ENCODE measurements around the gene YWHAG. TPM values are rescaled to one million over a fixed set of nuclear protein-coding genes. Genes with fewer than 3 reads are reported as not detected.

The YWHAG gene
- total and polyA plus RNA-seq, 4 donors = 11.6 to 46.7 (median 43.5) TPM

DNA sequence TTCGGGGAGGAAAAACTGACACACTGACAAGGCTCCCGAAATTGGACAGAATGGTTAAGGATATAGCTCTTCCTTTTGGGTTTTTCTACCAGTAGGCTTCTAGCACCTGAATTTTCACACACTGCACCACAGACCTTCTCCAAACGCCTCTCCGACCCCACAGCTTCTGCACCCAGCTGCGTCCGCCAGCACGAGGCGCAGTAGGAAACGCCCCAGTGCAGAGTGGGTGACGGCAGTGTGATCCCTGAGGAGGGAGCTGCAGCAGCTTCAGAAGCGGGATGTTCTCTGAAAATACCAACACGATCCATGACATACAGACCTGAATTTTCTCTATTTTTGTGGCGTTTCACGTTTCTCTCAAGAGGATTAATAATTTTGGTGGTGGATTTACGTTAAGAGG lies 30.4 kb downstream of the YWHAG start (continued):
- TF ChIP-seq, protein P1, sequence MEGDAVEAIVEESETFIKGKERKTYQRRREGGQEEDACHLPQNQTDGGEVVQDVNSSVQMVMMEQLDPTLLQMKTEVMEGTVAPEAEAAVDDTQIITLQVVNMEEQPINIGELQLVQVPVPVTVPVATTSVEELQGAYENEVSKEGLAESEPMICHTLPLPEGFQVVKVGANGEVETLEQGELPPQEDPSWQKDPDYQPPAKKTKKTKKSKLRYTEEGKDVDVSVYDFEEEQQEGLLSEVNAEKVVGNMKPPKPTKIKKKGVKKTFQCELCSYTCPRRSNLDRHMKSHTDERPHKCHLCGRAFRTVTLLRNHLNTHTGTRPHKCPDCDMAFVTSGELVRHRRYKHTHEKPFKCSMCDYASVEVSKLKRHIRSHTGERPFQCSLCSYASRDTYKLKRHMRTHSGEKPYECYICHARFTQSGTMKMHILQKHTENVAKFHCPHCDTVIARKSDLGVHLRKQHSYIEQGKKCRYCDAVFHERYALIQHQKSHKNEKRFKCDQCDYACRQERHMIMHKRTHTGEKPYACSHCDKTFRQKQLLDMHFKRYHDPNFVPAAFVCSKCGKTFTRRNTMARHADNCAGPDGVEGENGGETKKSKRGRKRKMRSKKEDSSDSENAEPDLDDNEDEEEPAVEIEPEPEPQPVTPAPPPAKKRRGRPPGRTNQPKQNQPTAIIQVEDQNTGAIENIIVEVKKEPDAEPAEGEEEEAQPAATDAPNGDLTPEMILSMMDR (IDR thresholded peaks at IDR 0.05; ENCODE audit: low read depth, low read length, missing input control) = no peak
- TF ChIP-seq EGR1 (IDR thresholded peaks at IDR 0.05; ENCODE audit: low read depth in 2 of 2) = no peak
- TF ChIP-seq, protein P2, sequence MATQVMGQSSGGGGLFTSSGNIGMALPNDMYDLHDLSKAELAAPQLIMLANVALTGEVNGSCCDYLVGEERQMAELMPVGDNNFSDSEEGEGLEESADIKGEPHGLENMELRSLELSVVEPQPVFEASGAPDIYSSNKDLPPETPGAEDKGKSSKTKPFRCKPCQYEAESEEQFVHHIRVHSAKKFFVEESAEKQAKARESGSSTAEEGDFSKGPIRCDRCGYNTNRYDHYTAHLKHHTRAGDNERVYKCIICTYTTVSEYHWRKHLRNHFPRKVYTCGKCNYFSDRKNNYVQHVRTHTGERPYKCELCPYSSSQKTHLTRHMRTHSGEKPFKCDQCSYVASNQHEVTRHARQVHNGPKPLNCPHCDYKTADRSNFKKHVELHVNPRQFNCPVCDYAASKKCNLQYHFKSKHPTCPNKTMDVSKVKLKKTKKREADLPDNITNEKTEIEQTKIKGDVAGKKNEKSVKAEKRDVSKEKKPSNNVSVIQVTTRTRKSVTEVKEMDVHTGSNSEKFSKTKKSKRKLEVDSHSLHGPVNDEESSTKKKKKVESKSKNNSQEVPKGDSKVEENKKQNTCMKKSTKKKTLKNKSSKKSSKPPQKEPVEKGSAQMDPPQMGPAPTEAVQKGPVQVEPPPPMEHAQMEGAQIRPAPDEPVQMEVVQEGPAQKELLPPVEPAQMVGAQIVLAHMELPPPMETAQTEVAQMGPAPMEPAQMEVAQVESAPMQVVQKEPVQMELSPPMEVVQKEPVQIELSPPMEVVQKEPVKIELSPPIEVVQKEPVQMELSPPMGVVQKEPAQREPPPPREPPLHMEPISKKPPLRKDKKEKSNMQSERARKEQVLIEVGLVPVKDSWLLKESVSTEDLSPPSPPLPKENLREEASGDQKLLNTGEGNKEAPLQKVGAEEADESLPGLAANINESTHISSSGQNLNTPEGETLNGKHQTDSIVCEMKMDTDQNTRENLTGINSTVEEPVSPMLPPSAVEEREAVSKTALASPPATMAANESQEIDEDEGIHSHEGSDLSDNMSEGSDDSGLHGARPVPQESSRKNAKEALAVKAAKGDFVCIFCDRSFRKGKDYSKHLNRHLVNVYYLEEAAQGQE (IDR thresholded peaks at IDR 0.05) = no peak

DNA sequence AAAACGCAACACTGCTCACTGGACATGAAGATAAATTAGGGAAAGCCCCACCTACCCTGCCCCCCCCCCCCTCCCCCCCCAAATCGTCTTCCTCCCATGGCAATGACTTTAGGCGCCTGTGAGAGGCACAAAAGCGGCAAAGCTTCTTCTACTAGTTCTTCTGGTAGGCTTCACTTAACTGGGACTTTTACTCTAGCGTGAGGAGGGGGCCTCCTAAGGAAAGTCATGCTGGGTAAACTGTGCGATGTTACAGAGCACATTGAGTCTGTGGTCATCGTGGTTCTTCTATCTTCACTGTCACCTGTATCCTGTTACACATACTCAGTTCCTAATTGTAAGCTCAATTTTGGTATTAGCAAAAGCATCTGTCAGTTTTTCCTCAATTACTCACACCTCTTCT lies 31.2 kb downstream of the YWHAG start:
- H3K9me3 ChIP-seq (ENCODE audit: control insufficient read depth in 4 of 4, low read length in 3 of 4) = no peaks in the 10 kb centered on the region
- H3K9ac ChIP-seq (ENCODE audit: low read depth in 1 of 2, low read length in 2 of 2) = no peak overlapping the region
- peaks cover 2 to 22% (median 17%) of the 10 kb centered on the region in 4 donors for H3K4me1 ChIP-seq (ENCODE audit: control insufficient read depth in 4 of 4, insufficient read depth in 4 of 4, low read length in 3 of 4)
- no peak for TF ChIP-seq SP1 (IDR thresholded peaks at IDR 0.05)
- TF ChIP-seq, protein P3, sequence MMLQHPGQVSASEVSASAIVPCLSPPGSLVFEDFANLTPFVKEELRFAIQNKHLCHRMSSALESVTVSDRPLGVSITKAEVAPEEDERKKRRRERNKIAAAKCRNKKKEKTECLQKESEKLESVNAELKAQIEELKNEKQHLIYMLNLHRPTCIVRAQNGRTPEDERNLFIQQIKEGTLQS (IDR thresholded peaks at IDR 0.05) = no peak
- TF ChIP-seq, protein P4, sequence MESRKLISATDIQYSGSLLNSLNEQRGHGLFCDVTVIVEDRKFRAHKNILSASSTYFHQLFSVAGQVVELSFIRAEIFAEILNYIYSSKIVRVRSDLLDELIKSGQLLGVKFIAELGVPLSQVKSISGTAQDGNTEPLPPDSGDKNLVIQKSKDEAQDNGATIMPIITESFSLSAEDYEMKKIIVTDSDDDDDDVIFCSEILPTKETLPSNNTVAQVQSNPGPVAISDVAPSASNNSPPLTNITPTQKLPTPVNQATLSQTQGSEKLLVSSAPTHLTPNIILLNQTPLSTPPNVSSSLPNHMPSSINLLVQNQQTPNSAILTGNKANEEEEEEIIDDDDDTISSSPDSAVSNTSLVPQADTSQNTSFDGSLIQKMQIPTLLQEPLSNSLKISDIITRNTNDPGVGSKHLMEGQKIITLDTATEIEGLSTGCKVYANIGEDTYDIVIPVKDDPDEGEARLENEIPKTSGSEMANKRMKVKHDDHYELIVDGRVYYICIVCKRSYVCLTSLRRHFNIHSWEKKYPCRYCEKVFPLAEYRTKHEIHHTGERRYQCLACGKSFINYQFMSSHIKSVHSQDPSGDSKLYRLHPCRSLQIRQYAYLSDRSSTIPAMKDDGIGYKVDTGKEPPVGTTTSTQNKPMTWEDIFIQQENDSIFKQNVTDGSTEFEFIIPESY (IDR thresholded peaks at IDR 0.05) = no peak
- whole genome bisulfite sequencing = 55% methylated on average over 7 of the region's 7 CpGs
- peaks cover 3 to 22% (median 13%) of the 10 kb centered on the region in 4 donors for H3K36me3 ChIP-seq (ENCODE audit: control insufficient read depth in 4 of 4, insufficient read depth in 3 of 4, low read depth in 1 of 4, low read length in 3 of 4)
- no peaks in the 10 kb centered on the region for H3K27me3 ChIP-seq (ENCODE audit: control insufficient read depth in 4 of 4, insufficient read depth in 4 of 4, low read length in 3 of 4)
- no peak for DNase-seq (ENCODE audit: low spot score)
- H3K27ac ChIP-seq (ENCODE audit: low read depth in 1 of 2, low read length in 2 of 2) = no peak overlapping the region
- H3K4me3 ChIP-seq (ENCODE audit: low read depth in 1 of 3, low read length in 3 of 3) = no peak overlapping the region

DNA sequence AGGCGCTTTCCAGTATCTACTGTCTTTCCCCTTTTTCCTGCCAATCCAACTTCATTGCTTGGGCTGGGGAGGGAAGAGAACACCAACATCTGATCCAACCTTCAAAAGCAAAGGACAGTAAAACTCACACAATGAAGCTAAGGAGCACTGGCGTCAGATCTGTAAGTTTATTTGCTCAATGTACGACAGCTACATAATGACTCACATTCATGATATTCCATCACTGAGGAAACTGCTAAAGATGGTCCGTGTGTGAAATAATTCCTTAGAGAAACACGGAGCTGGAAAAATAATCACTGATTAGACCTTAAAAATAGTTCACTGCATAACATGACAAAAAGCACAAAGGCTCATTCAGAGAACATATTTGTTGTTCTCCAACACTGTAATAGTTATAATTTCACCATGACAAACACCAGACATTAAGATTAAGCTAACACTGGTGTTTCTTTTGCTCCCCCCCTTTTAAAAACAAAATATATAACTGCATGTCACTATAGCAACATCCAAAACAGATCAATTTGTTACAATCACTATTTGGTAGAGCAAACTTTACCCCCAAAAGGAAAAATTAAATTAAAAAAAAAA lies 32.1 kb downstream of the YWHAG start:
- H3K4me1 ChIP-seq (ENCODE audit: control insufficient read depth in 4 of 4, insufficient read depth in 4 of 4, low read length in 3 of 4) = peaks cover 2 to 15% (median 9%) of the 10 kb centered on the region in 4 donors

More for the DNA sequence above, 32.1 kb downstream of the YWHAG start:
- TF ChIP-seq, protein P1 (IDR thresholded peaks at IDR 0.05; ENCODE audit: low read depth, low read length, missing input control) = no peak
- TF ChIP-seq FOXA2 (IDR thresholded peaks at IDR 0.05) (no peak), EGR1 (IDR thresholded peaks at IDR 0.05; ENCODE audit: low read depth in 2 of 2) (no peak), RXRA (IDR thresholded peaks at IDR 0.05) (no peak), HNF4G (IDR thresholded peaks at IDR 0.05) (no peak), NR2F2 (IDR thresholded peaks at IDR 0.05) (no peak), YY1 (IDR thresholded peaks at IDR 0.05) (no peak), HNF4A (conservative IDR thresholded peaks at IDR 0.05) (no peak), GABPA (IDR thresholded peaks at IDR 0.05 in 1 of 2, conservative IDR thresholded peaks at IDR 0.05 in 1 of 2) (no peak), JUND (IDR thresholded peaks at IDR 0.05) (no peak), SP1 (IDR thresholded peaks at IDR 0.05) (no peak), RAD21 (IDR thresholded peaks at IDR 0.05) (no peak), FOXA1 (IDR thresholded peaks at IDR 0.05) (no peak)
- TF ChIP-seq, protein P5, sequence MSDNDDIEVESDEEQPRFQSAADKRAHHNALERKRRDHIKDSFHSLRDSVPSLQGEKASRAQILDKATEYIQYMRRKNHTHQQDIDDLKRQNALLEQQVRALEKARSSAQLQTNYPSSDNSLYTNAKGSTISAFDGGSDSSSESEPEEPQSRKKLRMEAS (IDR thresholded peaks at IDR 0.05) = no peak
- TF ChIP-seq, protein P3 (IDR thresholded peaks at IDR 0.05) = no peak
- TF ChIP-seq, protein P4 (IDR thresholded peaks at IDR 0.05) = no peak
- WGBS = 82% methylated on average over 5 of the region's 5 CpGs
- H3K36me3 ChIP-seq (ENCODE audit: control insufficient read depth in 4 of 4, insufficient read depth in 3 of 4, low read depth in 1 of 4, low read length in 3 of 4) = peaks cover 3 to 22% (median 13%) of the 10 kb centered on the region in 4 donors
- no peaks in the 10 kb centered on the region for H3K9me3 ChIP-seq (ENCODE audit: control insufficient read depth in 4 of 4, low read length in 3 of 4)
- H3K9ac ChIP-seq (ENCODE audit: low read depth in 1 of 2, low read length in 2 of 2) = no peak overlapping the region
- DNase-seq (ENCODE audit: low spot score) = no peak
- H3K27ac ChIP-seq (ENCODE audit: low read depth in 1 of 2, low read length in 2 of 2) = no peak overlapping the region
- H3K4me3 ChIP-seq (ENCODE audit: low read depth in 1 of 3, low read length in 3 of 3) = no peak overlapping the region
- H3K27me3 ChIP-seq (ENCODE audit: control insufficient read depth in 4 of 4, insufficient read depth in 4 of 4, low read length in 3 of 4) = no peaks in the 10 kb centered on the region
